ENCODE data around the gene PILRA. TPM values are rescaled to one million over a fixed set of nuclear protein-coding genes. Genes with fewer than 3 reads are reported as not detected.

PILRA gene
- total and polyA plus RNA-seq, 8 donors = 1.4 to 10.0 (median 3.1) TPM; not detected in 3

- no peaks in the 10 kb centered on the region for H3K27me3 ChIP-seq
- TF ChIP-seq POLR2A (IDR thresholded peaks at IDR 0.05) (no peak), POLR2AphosphoS5 (IDR thresholded peaks at IDR 0.05) (no peak), CTCF (IDR thresholded peaks at IDR 0.05) (no peak), EP300 (IDR thresholded peaks at IDR 0.05) (no peak)
- WGBS, 5 donors = 74 to 89% (median 85%) methylated on average over 9 to 12 of the region's 12 CpGs
- DNase-seq = no peak
- intact Hi-C loops (cut with DNase I; ENCODE audit: low total_unique reads) = no loop called here
- H3K4me1 ChIP-seq = peaks cover 0 to 39% (median 0%) of the 10 kb centered on the region in 4 donors
- no peaks in the 10 kb centered on the region for H3K9me3 ChIP-seq
- H3K36me3 ChIP-seq = peaks cover 0 to 39% (median 28%) of the 10 kb centered on the region in 4 donors
- no peak overlapping the region for H3K4me3 ChIP-seq
- peak overlapping the region in 4 of 5 donors; percentile 16 to 83 (median 70) for H3K27ac ChIP-seq
These were observed 5.3 kb upstream of the PILRA start for GRCh38 chr7:100367676-100368613.

- no peak overlapping the region for H3K4me3 ChIP-seq
- H3K27ac ChIP-seq = peak overlapping the region in 4 of 5 donors; percentile 58 to 83 (median 73)
- peaks cover 0 to 28% (median 17%) of the 10 kb centered on the region in 4 donors for H3K36me3 ChIP-seq
- intact Hi-C loops (cut with DNase I; ENCODE audit: low total_unique reads) = no loop called here
- 60 to 80% (median 62%) methylated on average over 5 to 6 of the region's 6 CpGs for WGBS, 5 donors
- H3K9me3 ChIP-seq = no peaks in the 10 kb centered on the region
- DNase-seq = peak; percentile 58 to 67
- peak in 2 of 3 donors; percentile 31 to 44 for TF ChIP-seq POLR2AphosphoS5 (IDR thresholded peaks at IDR 0.05)
- no peak for TF ChIP-seq EP300 (IDR thresholded peaks at IDR 0.05)
- H3K4me1 ChIP-seq = peaks cover 0 to 46% (median 0%) of the 10 kb centered on the region in 4 donors
- no peaks in the 10 kb centered on the region for H3K27me3 ChIP-seq
These were observed 4.2 kb upstream of the PILRA start for GRCh38 chr7:100369105-100369504.

- H3K27ac ChIP-seq = peak overlapping the region in 4 of 5 donors; percentile 58 to 83 (median 73)
- H3K36me3 ChIP-seq = peaks cover 0 to 21% (median 8%) of the 10 kb centered on the region in 4 donors
- DNase-seq = no peak
- no peak overlapping the region for H3K4me3 ChIP-seq
- TF ChIP-seq POLR2A (IDR thresholded peaks at IDR 0.05) = no peak
- no peak for TF ChIP-seq POLR2AphosphoS5 (IDR thresholded peaks at IDR 0.05)
- no peak for TF ChIP-seq CTCF (IDR thresholded peaks at IDR 0.05)
- TF ChIP-seq EP300 (IDR thresholded peaks at IDR 0.05) = no peak
- 2 to 45% (median 34%) methylated on average over 4 of the region's 4 CpGs for WGBS, 5 donors
- H3K4me1 ChIP-seq = peaks cover 0 to 46% (median 0%) of the 10 kb centered on the region in 4 donors
- intact Hi-C loops (cut with DNase I; ENCODE audit: low total_unique reads) = no loop called here
- no peaks in the 10 kb centered on the region for H3K27me3 ChIP-seq
- no peaks in the 10 kb centered on the region for H3K9me3 ChIP-seq
These were observed 3.0 kb upstream of the PILRA start for GRCh38 chr7:100370303-100370702.

GRCh38 chr7:100370746-100371145 is 2.5 kb upstream of the PILRA start:
- Histone ChIP-seq H3K4me3 (no peak overlapping the region), H3K27ac (peak overlapping the region in 1 of 5 donors; percentile 83), H3K36me3 (peaks cover 0 to 21% (median 8%) of the 10 kb centered on the region in 4 donors), H3K27me3 (no peaks in the 10 kb centered on the region), H3K9me3 (no peaks in the 10 kb centered on the region), H3K4me1 (peaks cover 0 to 42% (median 0%) of the 10 kb centered on the region in 4 donors)
- TF ChIP-seq POLR2AphosphoS5 (IDR thresholded peaks at IDR 0.05) (no peak), CTCF (IDR thresholded peaks at IDR 0.05) (no peak), EP300 (IDR thresholded peaks at IDR 0.05) (no peak), POLR2A (IDR thresholded peaks at IDR 0.05) (no peak)
- intact Hi-C loops (cut with DNase I; ENCODE audit: low total_unique reads) = no loop called here
- no peak for DNase-seq
- 76 to 91% (median 78%) methylated on average over 6 of the region's 6 CpGs for WGBS, 5 donors

All from stomach (tissue), 9 donors.